Measurements from ENCODE around the gene RUNX1.

RUNX1 gene

GRCh38 chr21:35063428-35064172, 14.5 kb upstream of the RUNX1 start:
- no peak overlapping the region for H3K4me3 ChIP-seq (replicated peaks; ENCODE audit: low read depth, low read length)
- no peak for DNase-seq (ENCODE audit: low read depth)

DNA sequence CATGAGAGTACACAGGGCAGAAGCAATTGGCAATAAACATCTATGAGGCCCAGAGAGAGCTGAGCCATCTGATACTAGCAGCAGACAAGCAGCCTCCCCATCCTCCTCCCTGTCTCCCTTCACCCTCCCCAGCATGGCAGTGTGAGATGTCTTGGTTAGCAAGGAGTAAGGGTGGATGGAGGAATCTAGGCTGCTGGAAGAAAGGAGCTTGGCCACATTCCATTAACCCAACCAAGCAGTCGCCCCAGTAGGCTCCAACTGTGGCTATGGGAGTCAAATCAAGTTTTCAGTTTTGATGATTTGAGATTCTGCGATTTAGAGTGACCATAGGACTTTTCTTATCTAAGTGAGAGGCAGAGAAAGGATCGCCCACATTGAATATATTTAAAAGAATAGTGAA, 12.9 kb upstream of the RUNX1 start:
- H3K4me3 ChIP-seq (replicated peaks; ENCODE audit: low read depth, low read length) = no peak overlapping the region
- DNase-seq (ENCODE audit: low read depth) = no peak
- TF ChIP-seq CTCF (IDR thresholded peaks at IDR 0.05; ENCODE audit: low read length, missing control alignments) = no peak

More at GRCh38 chr21:35063428-35064172, 14.5 kb upstream of the RUNX1 start:
- no peak for TF ChIP-seq CTCF (IDR thresholded peaks at IDR 0.05; ENCODE audit: low read length, missing control alignments)

- no peak overlapping the region for H3K4me3 ChIP-seq (replicated peaks; ENCODE audit: low read depth, low read length)
- DNase-seq (ENCODE audit: low read depth) = no peak
- no peak for TF ChIP-seq CTCF (IDR thresholded peaks at IDR 0.05; ENCODE audit: low read length, missing control alignments)
Measured at GRCh38 chr21:35059742-35060141, 10.6 kb upstream of the RUNX1 start.

DNA sequence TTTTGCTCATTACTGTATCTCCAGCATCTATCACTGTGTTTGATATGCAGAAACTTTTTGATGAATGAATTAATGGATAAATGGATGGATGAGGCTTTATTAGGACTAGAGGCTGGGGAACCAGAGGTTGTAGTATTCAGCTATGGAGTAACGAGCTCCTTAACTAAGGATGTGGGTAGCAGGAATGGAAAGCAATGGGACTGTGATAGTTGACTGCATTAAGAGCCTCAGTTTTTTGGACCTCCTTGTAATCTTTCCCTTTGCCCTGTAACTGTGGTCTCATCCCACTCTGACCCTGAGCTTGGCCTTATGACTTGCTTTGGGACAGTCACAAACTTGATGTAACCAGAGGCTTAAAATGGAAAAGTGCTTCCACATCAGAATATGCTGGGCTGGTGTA, 9.0 kb upstream of the RUNX1 start:
- no peak for DNase-seq (ENCODE audit: low read depth)
- H3K4me3 ChIP-seq (replicated peaks; ENCODE audit: low read depth, low read length) = no peak overlapping the region
- no peak for TF ChIP-seq CTCF (IDR thresholded peaks at IDR 0.05; ENCODE audit: low read length, missing control alignments)

DNA sequence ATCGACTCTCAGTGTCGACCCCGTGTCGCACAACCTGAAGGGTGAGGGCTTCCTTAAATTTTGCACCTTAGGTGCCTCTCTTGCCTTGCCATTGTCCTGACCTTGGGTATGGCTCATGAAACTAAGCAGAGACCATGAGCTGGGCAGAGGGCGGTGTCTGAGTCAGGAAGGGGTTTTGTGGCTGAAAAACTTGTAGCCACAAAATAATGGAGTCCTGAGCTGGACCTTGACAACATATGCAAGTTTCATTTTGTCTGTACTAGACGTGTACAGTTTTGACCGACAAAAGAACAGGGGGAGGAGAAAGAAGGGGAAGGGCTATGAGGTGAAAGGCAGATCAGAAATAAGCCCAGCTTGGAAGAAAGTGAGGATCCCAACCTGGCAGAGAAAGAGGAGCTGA, 8.3 kb upstream of the RUNX1 start:
- H3K4me3 ChIP-seq (replicated peaks; ENCODE audit: low read depth, low read length) = no peak overlapping the region
- no peak for TF ChIP-seq CTCF (IDR thresholded peaks at IDR 0.05; ENCODE audit: low read length, missing control alignments)
- DNase-seq (ENCODE audit: low read depth) = no peak

DNA sequence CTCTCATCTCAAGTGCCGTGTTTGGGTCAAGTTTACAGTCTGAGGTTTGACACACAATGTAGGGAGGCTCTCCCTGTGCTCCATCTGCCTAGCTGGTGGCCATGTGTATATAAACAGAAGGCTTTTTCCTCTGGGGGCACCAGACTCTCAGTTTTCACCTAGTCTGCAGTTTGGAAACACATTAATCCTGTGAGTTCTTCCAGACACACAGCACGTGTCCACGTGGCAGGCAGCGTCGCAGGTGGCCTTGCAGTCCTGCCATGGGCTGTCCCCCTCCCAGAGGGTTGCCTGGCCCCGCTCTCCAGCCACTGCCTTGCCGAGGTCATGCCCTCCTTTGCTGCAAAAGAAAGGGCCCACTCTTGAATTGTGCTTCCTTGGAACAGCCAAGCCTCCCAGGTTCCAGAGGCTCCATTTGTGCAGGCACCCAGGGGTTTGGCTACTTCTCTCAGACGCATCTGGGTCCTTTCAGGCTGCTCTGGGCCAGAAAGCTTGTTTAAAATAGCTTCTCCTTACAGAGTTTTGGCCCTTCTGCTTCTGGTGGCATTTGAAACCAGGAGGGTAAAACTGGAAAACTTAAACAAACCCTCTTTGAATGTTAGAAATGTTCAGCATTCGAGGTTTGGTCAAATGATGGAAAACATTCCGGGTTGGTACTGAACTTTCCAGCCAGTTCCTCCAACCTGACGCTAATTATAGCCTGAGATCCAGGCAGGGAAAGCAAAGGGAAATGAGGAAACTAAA, 4.4 kb upstream of the RUNX1 start:
- no peak for TF ChIP-seq CTCF (IDR thresholded peaks at IDR 0.05; ENCODE audit: low read length, missing control alignments)
- no peak overlapping the region for H3K4me3 ChIP-seq (replicated peaks; ENCODE audit: low read depth, low read length)
- DNase-seq (ENCODE audit: low read depth) = peak; percentile 8

Data from fibroblast of pulmonary artery (primary cell).